Keratinocyte (primary cell): Measurements from ENCODE around the gene CCDC146. TPM values are rescaled to one million over a fixed set of nuclear protein-coding genes. Genes with fewer than 3 reads are reported as not detected.

ENCODE experiments used
- DNase-seq: peaks from one replicate; pipeline ENCODE4 v3.0.0-alpha.2; 2011; ENCODE audit warnings: low read depth, missing footprints, low spot score
- FAIRE-seq: peaks from 2 replicates; lab custom pipeline; 2011; peaks lifted over from hg19 to GRCh38; lab: Jason Lieb, UNC
- H2AFZ ChIP-seq: 2 replicates; pipeline ENCODE4 v1.6.0; 2012; ENCODE audit warnings: low read length, control low read depth, inconsistent platforms; ENCODE audit not compliant: control insufficient read depth
- H3K27ac ChIP-seq: 2 replicates; pipeline ENCODE4 v1.5.1; 2011; ENCODE audit warnings: low read length; ENCODE audit not compliant: control insufficient read depth, insufficient read depth
- H3K27me3 ChIP-seq: 3 replicates; pipeline ENCODE4 v1.6.0; 2011; ENCODE audit warnings: low read length; ENCODE audit not compliant: control insufficient read depth, insufficient read depth; ENCODE audit errors: extremely low read depth
- H3K36me3 ChIP-seq, 2 experiments: 2 replicates in 1 of 2; 3 replicates in 1 of 2; pipeline ENCODE4 v1.5.1; 2011; ENCODE audit warnings: low read length in 2 of 2, mild to moderate bottlenecking in 1 of 2; ENCODE audit not compliant: control insufficient read depth in 2 of 2, insufficient read depth in 2 of 2; ENCODE audit errors: extremely low read depth in 1 of 2
- H3K4me1 ChIP-seq: 3 replicates; pipeline ENCODE4 v1.5.1; 2011; ENCODE audit warnings: low read length; ENCODE audit not compliant: control insufficient read depth, insufficient read depth; ENCODE audit errors: extremely low read depth
- H3K4me2 ChIP-seq: 3 replicates; pipeline ENCODE4 v1.6.0; 2011; ENCODE audit warnings: low read depth, low read length; ENCODE audit not compliant: control insufficient read depth, insufficient read depth; ENCODE audit errors: extremely low read depth
- H3K4me3 ChIP-seq, 3 experiments: fragments of 200-600 bp in 1 of 3; sonication (generic) in 1 of 3; 2 replicates in 2 of 3; 3 replicates in 1 of 3; pipeline ENCODE4 v1.5.1; 2011 to 2016; ENCODE audit warnings: low read length in 3 of 3, mild to moderate bottlenecking in 3 of 3, control low read depth in 2 of 3, inconsistent platforms in 1 of 3, low read depth in 1 of 3, mixed read lengths in 1 of 3, mixed run types in 1 of 3, moderate library complexity in 1 of 3; ENCODE audit not compliant: control insufficient read depth in 2 of 3, insufficient read depth in 2 of 3; ENCODE audit errors: extremely low read depth in 1 of 3
- H3K79me2 ChIP-seq: 2 replicates; pipeline ENCODE4 v1.6.0; 2012; ENCODE audit warnings: low read length; ENCODE audit not compliant: control insufficient read depth, insufficient read depth
- H3K9ac ChIP-seq: 3 replicates; pipeline ENCODE4 v1.6.0; 2011; ENCODE audit warnings: low read length; ENCODE audit not compliant: control insufficient read depth, insufficient read depth; ENCODE audit errors: extremely low read depth
- H3K9me1 ChIP-seq: 3 replicates; pipeline ENCODE4 v1.6.0; 2011; ENCODE audit warnings: low read length; ENCODE audit not compliant: control insufficient read depth, insufficient read depth; ENCODE audit errors: extremely low read depth
- H3K9me3 ChIP-seq: 2 replicates; pipeline ENCODE4 v1.5.1; 2012; ENCODE audit warnings: low read depth, low read length; ENCODE audit not compliant: control insufficient read depth
- H4K20me1 ChIP-seq: 3 replicates; pipeline ENCODE4 v1.6.0; 2011; ENCODE audit warnings: low read length; ENCODE audit not compliant: control insufficient read depth, insufficient read depth; ENCODE audit errors: extremely low read depth
- CTCF ChIP-seq, 3 experiments: IDR thresholded peaks in 1 of 3; conservative IDR thresholded peaks in 1 of 3; optimal IDR thresholded peaks in 1 of 3; 2 replicates in 2 of 3; 3 replicates in 1 of 3; pipeline versions ENCODE3 to v1.5.1; 2011; ENCODE audit warnings: low read length in 3 of 3, mild to moderate bottlenecking in 3 of 3, moderate library complexity in 2 of 3, control low read depth in 1 of 3, inconsistent platforms in 1 of 3; ENCODE audit not compliant: insufficient read depth in 2 of 3; ENCODE audit errors: extremely low read depth in 1 of 3
- EZH2 ChIP-seq: IDR thresholded peaks from one replicate; pipeline ENCODE4 v1.6.1; 2012; ENCODE audit warnings: inconsistent platforms, mild to moderate bottlenecking, low read length, moderate library complexity
- dilution Hi-C: fragments of 300-500 bp; cut with MboI; formaldehyde crosslinking; loops from one replicate; pipeline ENCODE4 v1.7.0; 2020; ENCODE audit warnings: low sequenced_read_pairs; ENCODE audit not compliant: extremely low pct_ligation_motif_present
- polyA plus RNA-seq, 5 experiments: library from polyadenylated mRNA; depleted of rRNA in 3 of 5; stranded (reverse) in 3 of 5; stranded (forward) in 1 of 5; unstranded in 1 of 5; fragments of >200 nt; gene quantifications; 1 replicate in 1 of 5; 2 replicates in 3 of 5; 3 replicates in 1 of 5; pipeline versions ENCODE4 v1.2.1 to v1.2.3, GENCODE V29; 2011 to 2012; ENCODE audit warnings: missing spikeins in 2 of 5, low read depth in 1 of 5, low replicate concordance in 1 of 5

Gene CCDC146
- polyA plus RNA-seq, 1 donor (not counting 4 experiments of a cell fraction or from before 2014, with no cell fraction given): 5.7 TPM

GRCh38 chr7:77265666-77266065 lies 143.3 kb downstream of the CCDC146 start:
- H3K9me3 ChIP-seq: no peaks in the 10 kb centered on the region
- H3K9me1 ChIP-seq: no peaks in the 10 kb centered on the region
- H3K4me3 ChIP-seq: no peak overlapping the region
- H3K4me2 ChIP-seq: no peak overlapping the region
- FAIRE-seq: no peak
- H3K27ac ChIP-seq: no peak overlapping the region
- H3K4me1 ChIP-seq: no peaks in the 10 kb centered on the region
- no peak overlapping the region for H3K9ac ChIP-seq
- H3K79me2 ChIP-seq: no peaks in the 10 kb centered on the region
- H2AFZ ChIP-seq: no peak overlapping the region
- DNase-seq: no peak
- H4K20me1 ChIP-seq: no peaks in the 10 kb centered on the region
- no peak for TF ChIP-seq EZH2
- TF ChIP-seq CTCF (optimal IDR thresholded peaks at IDR 0.05 in 1 of 3, IDR thresholded peaks at IDR 0.05 in 1 of 3, conservative IDR thresholded peaks at IDR 0.05 in 1 of 3; ENCODE audit: extremely low read depth in 1 of 3, insufficient read depth in 2 of 3, low read length in 3 of 3): no peak
- H3K27me3 ChIP-seq: no peaks in the 10 kb centered on the region
- H3K36me3 ChIP-seq: no peaks in the 10 kb centered on the region
- dilution Hi-C loops: no loop called here

GRCh38 chr7:77266291-77266794 lies 143.9 kb downstream of the CCDC146 start:
- no peaks in the 10 kb centered on the region for H4K20me1 ChIP-seq
- H3K27me3 ChIP-seq: no peaks in the 10 kb centered on the region
- TF ChIP-seq EZH2 (no peak), CTCF (optimal IDR thresholded peaks at IDR 0.05 in 1 of 3, IDR thresholded peaks at IDR 0.05 in 1 of 3, conservative IDR thresholded peaks at IDR 0.05 in 1 of 3; ENCODE audit: extremely low read depth in 1 of 3, insufficient read depth in 2 of 3, low read length in 3 of 3) (no peak)
- no peak overlapping the region for H2AFZ ChIP-seq
- dilution Hi-C loops: no loop called here
- H3K4me1 ChIP-seq: no peaks in the 10 kb centered on the region
- H3K9me3 ChIP-seq: no peaks in the 10 kb centered on the region
- H3K4me3 ChIP-seq: no peak overlapping the region
- DNase-seq: no peak
- H3K9me1 ChIP-seq: no peaks in the 10 kb centered on the region
- H3K36me3 ChIP-seq: no peaks in the 10 kb centered on the region
- H3K79me2 ChIP-seq: no peaks in the 10 kb centered on the region
- H3K9ac ChIP-seq: no peak overlapping the region
- no peak overlapping the region for H3K4me2 ChIP-seq
- no peak overlapping the region for H3K27ac ChIP-seq
- no peak for FAIRE-seq
